ENCODE results near the gene SELP.

DNA sequence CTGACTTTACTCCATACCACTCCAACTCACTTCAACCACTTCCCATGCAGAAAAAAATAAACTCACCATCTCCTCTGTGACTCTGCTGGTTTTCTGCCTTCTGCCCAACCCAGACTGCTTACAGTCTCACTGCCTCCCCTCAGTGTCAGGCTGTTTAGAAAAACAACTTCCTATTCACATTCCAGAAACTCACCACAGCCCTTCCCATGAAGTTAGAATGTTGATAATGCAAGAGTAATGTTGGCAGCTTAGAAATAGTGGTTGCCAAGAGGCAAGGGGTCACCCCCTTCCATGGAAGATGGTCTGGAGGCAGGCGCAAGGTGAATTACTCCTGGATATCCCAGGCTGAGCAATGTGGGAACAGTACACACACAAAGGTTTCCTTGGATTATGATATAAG, at the start of gene SELP:
- TF ChIP-seq CTCF (IDR thresholded peaks at IDR 0.05) (no peak), POLR2A (IDR thresholded peaks at IDR 0.05) (no peak), POLR2AphosphoS5 (IDR thresholded peaks at IDR 0.05) (no peak)
